MM.1S (cell line): Measurements from ENCODE around the gene PSMB5.

Experiments used
- DNase-seq: peaks from one replicate; pipeline ENCODE4 v3.0.0-alpha.2; 2015
- H2AFZ ChIP-seq: fragments of 300-600 bp; sonication (generic); 2 replicates; pipeline ENCODE4 v1.6.0; 2016; ENCODE audit warnings: antibody characterized with exemption, low read length
- H3F3A ChIP-seq: fragments of 300-600 bp; sonication (generic); 2 replicates; pipeline ENCODE4 v1.6.1; 2016; ENCODE audit warnings: mild to moderate bottlenecking, antibody characterized with exemption, low read length, moderate library complexity, mixed read lengths; ENCODE audit not compliant: insufficient read depth
- H3K27ac ChIP-seq: fragments of 300-600 bp; sonication (generic); 2 replicates; pipeline ENCODE4 v1.5.1; 2016; ENCODE audit warnings: mild to moderate bottlenecking, low read length
- H3K27me3 ChIP-seq: fragments of 300-600 bp; sonication (generic); replicated peaks from 2 replicates; pipeline ENCODE4 v1.6.0; 2016; ENCODE audit warnings: low read length; ENCODE audit not compliant: insufficient read depth
- H3K36me3 ChIP-seq: fragments of 300-600 bp; sonication (generic); replicated peaks from 2 replicates; pipeline ENCODE4 v1.6.1; 2016; ENCODE audit warnings: mild to moderate bottlenecking, low read length, mixed read lengths; ENCODE audit not compliant: insufficient read depth
- H3K4me1 ChIP-seq: fragments of 300-600 bp; sonication (generic); 2 replicates; pipeline ENCODE4 v1.6.1; 2016; ENCODE audit warnings: low read length, mixed read lengths
- H3K4me2 ChIP-seq: fragments of 300-600 bp; sonication (generic); 2 replicates; pipeline ENCODE4 v1.6.0; 2016; ENCODE audit warnings: low read depth, low read length
- H3K4me3 ChIP-seq: fragments of 300-600 bp; sonication (generic); 2 replicates; pipeline ENCODE4 v1.5.1; 2016; ENCODE audit warnings: low read length, mixed read lengths
- H3K79me2 ChIP-seq: fragments of 300-600 bp; sonication (generic); 2 replicates; pipeline ENCODE4 v1.6.1; 2016; ENCODE audit warnings: mixed run types, low read length, mixed read lengths
- H3K9ac ChIP-seq: fragments of 300-600 bp; sonication (generic); 2 replicates; pipeline ENCODE4 v1.6.1; 2016; ENCODE audit warnings: low read length, mixed read lengths
- H3K9me2 ChIP-seq: fragments of 300-600 bp; sonication (generic); replicated peaks from 2 replicates; pipeline ENCODE4 v1.6.1; 2016; ENCODE audit warnings: mild to moderate bottlenecking, low read length, mixed read lengths; ENCODE audit not compliant: insufficient read depth
- H3K9me3 ChIP-seq: fragments of 300-600 bp; sonication (generic); replicated peaks from 2 replicates; pipeline ENCODE4 v1.6.1; 2016; ENCODE audit warnings: mild to moderate bottlenecking, low read length, mixed read lengths; ENCODE audit not compliant: insufficient read depth
- H4K20me1 ChIP-seq: fragments of 300-600 bp; sonication (generic); 2 replicates; pipeline ENCODE4 v1.6.1; 2016; ENCODE audit warnings: mild to moderate bottlenecking, low read length, moderate library complexity, mixed read lengths; ENCODE audit not compliant: insufficient read depth
- EZH2 ChIP-seq: fragments of 300-600 bp; sonication (generic); optimal IDR thresholded peaks from 2 replicates; pipeline ENCODE3; 2017; ENCODE audit warnings: low read depth, mild to moderate bottlenecking, antibody characterized with exemption, low read length, mixed read lengths
- EZH2phosphoT487 ChIP-seq: fragments of 300-600 bp; sonication (generic); IDR thresholded peaks from 2 replicates; pipeline ENCODE4 v1.6.1; 2018; ENCODE audit warnings: antibody characterized with exemption, low read length
- TF ChIP-seq, protein P1 (sequence below): fragments of 300-600 bp; sonication (generic); IDR thresholded peaks from 2 replicates; pipeline ENCODE4 v1.5.1; 2016; ENCODE audit warnings: antibody characterized with exemption, low read length, mixed read lengths

The PSMB5 gene

DNA sequence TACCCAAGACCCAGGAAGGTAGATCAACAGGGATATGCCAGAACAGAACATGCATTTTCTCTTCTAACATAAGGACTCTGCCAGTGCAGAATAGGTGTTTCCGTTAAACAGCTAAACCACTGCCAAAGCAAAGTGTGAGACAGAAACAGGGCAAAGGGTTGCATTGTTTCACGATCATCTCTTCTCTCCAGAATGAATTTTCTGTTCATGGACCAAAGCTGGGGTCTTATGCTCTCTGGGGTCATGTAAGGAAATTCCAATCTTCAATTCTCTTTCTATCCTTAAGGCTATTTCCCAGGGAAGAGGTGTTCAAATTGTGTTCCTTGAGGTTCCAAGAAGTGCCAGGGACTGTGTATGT lies 10.9 kb downstream of the PSMB5 start:
- H2AFZ ChIP-seq, result no peak overlapping the region
- no peaks in the 10 kb centered on the region for H3K27me3 ChIP-seq
- H3K9ac ChIP-seq, result no peak overlapping the region
- no peaks in the 10 kb centered on the region for H3K4me1 ChIP-seq
- no peaks in the 10 kb centered on the region for H3F3A ChIP-seq
- no peak overlapping the region for H3K27ac ChIP-seq
- H3K4me2 ChIP-seq, result no peak overlapping the region
- H3K9me3 ChIP-seq, result no peaks in the 10 kb centered on the region
- H3K79me2 ChIP-seq, result no peaks in the 10 kb centered on the region
- H4K20me1 ChIP-seq, result no peaks in the 10 kb centered on the region
- no peaks in the 10 kb centered on the region for H3K36me3 ChIP-seq
- no peaks in the 10 kb centered on the region for H3K9me2 ChIP-seq
- DNase-seq, result no peak
- TF ChIP-seq EZH2 (no peak), EZH2phosphoT487 (no peak)
- TF ChIP-seq, protein P1, sequence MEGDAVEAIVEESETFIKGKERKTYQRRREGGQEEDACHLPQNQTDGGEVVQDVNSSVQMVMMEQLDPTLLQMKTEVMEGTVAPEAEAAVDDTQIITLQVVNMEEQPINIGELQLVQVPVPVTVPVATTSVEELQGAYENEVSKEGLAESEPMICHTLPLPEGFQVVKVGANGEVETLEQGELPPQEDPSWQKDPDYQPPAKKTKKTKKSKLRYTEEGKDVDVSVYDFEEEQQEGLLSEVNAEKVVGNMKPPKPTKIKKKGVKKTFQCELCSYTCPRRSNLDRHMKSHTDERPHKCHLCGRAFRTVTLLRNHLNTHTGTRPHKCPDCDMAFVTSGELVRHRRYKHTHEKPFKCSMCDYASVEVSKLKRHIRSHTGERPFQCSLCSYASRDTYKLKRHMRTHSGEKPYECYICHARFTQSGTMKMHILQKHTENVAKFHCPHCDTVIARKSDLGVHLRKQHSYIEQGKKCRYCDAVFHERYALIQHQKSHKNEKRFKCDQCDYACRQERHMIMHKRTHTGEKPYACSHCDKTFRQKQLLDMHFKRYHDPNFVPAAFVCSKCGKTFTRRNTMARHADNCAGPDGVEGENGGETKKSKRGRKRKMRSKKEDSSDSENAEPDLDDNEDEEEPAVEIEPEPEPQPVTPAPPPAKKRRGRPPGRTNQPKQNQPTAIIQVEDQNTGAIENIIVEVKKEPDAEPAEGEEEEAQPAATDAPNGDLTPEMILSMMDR, result no peak
- H3K4me3 ChIP-seq, result no peak overlapping the region

GRCh38 chr14:23023022-23023794 lies 11.5 kb downstream of the PSMB5 start:
- H3K4me2 ChIP-seq, result no peak overlapping the region
- H3K4me3 ChIP-seq, result no peak overlapping the region
- H3K4me1 ChIP-seq, result no peaks in the 10 kb centered on the region
- no peaks in the 10 kb centered on the region for H3K9me3 ChIP-seq
- H3K79me2 ChIP-seq, result no peaks in the 10 kb centered on the region
- H3K27ac ChIP-seq, result no peak overlapping the region
- no peak for DNase-seq
- no peak overlapping the region for H3K9ac ChIP-seq
- H3K9me2 ChIP-seq, result no peaks in the 10 kb centered on the region
- no peaks in the 10 kb centered on the region for H3K36me3 ChIP-seq
- H2AFZ ChIP-seq, result no peak overlapping the region
- H4K20me1 ChIP-seq, result no peaks in the 10 kb centered on the region
- no peaks in the 10 kb centered on the region for H3F3A ChIP-seq
- H3K27me3 ChIP-seq, result no peaks in the 10 kb centered on the region
- TF ChIP-seq, protein P1, result no peak
- TF ChIP-seq EZH2phosphoT487 (no peak), EZH2 (no peak)

GRCh38 chr14:23021889-23022442 lies 12.7 kb downstream of the PSMB5 start:
- no peak overlapping the region for H3K9ac ChIP-seq
- H3K9me3 ChIP-seq, result no peaks in the 10 kb centered on the region
- no peak overlapping the region for H2AFZ ChIP-seq
- no peak overlapping the region for H3K4me3 ChIP-seq
- no peak overlapping the region for H3K4me2 ChIP-seq
- no peaks in the 10 kb centered on the region for H3K27me3 ChIP-seq
- H3K9me2 ChIP-seq, result no peaks in the 10 kb centered on the region
- H3F3A ChIP-seq, result no peaks in the 10 kb centered on the region
- TF ChIP-seq EZH2phosphoT487, result no peak
- TF ChIP-seq EZH2, result no peak
- TF ChIP-seq, protein P1, result no peak
- H4K20me1 ChIP-seq, result no peaks in the 10 kb centered on the region
- no peak for DNase-seq
- no peak overlapping the region for H3K27ac ChIP-seq
- no peaks in the 10 kb centered on the region for H3K4me1 ChIP-seq
- H3K36me3 ChIP-seq, result no peaks in the 10 kb centered on the region
- no peaks in the 10 kb centered on the region for H3K79me2 ChIP-seq
